ENCODE results near the gene DSP.

DNA sequence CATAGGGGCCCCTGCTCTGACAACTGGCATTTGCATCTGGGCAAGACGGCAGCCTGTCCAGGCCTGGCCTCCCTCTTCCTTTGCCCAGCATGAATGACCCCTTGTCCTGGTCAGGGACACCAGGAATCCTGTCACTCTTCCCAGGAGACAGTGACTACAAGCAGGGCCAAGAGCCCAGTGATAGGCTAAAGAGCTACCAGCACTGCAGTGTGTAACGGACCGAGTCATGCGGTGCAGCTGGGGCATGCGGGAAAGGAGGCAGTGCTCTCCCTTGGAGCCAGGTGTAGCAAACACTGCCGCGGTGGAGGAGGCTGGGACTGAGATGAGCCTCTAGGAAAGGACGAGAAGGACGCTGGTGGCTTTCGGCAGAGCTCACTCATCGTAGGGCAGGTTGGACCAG is 38.7 kb upstream of the DSP start:
- TF ChIP-seq CTCF (conservative IDR thresholded peaks at IDR 0.05; ENCODE audit: low read depth in 2 of 2) (no peak), CREB1 (CRISPR knock-in tag; IDR thresholded peaks at IDR 0.05; ENCODE audit: low read depth) (no peak), POLR2AphosphoS5 (IDR thresholded peaks at IDR 0.05; ENCODE audit: low read depth) (no peak), EZH2phosphoT487 (IDR thresholded peaks at IDR 0.05; ENCODE audit: unreplicated experiment) (no peak), JUNB (IDR thresholded peaks at IDR 0.05; ENCODE audit: unreplicated experiment) (no peak), EZH2 (IDR thresholded peaks at IDR 0.05; ENCODE audit: low read depth, unreplicated experiment) (no peak), STAT1 (IDR thresholded peaks at IDR 0.05; ENCODE audit: unreplicated experiment) (no peak), ZNF331 (CRISPR knock-in tag; IDR thresholded peaks at IDR 0.05; ENCODE audit: low read depth) (no peak), ZNF114 (CRISPR knock-in tag; IDR thresholded peaks at IDR 0.05) (no peak), ZNF462 (CRISPR knock-in tag; IDR thresholded peaks at IDR 0.05) (no peak)
- TF ChIP-seq, protein P1, sequence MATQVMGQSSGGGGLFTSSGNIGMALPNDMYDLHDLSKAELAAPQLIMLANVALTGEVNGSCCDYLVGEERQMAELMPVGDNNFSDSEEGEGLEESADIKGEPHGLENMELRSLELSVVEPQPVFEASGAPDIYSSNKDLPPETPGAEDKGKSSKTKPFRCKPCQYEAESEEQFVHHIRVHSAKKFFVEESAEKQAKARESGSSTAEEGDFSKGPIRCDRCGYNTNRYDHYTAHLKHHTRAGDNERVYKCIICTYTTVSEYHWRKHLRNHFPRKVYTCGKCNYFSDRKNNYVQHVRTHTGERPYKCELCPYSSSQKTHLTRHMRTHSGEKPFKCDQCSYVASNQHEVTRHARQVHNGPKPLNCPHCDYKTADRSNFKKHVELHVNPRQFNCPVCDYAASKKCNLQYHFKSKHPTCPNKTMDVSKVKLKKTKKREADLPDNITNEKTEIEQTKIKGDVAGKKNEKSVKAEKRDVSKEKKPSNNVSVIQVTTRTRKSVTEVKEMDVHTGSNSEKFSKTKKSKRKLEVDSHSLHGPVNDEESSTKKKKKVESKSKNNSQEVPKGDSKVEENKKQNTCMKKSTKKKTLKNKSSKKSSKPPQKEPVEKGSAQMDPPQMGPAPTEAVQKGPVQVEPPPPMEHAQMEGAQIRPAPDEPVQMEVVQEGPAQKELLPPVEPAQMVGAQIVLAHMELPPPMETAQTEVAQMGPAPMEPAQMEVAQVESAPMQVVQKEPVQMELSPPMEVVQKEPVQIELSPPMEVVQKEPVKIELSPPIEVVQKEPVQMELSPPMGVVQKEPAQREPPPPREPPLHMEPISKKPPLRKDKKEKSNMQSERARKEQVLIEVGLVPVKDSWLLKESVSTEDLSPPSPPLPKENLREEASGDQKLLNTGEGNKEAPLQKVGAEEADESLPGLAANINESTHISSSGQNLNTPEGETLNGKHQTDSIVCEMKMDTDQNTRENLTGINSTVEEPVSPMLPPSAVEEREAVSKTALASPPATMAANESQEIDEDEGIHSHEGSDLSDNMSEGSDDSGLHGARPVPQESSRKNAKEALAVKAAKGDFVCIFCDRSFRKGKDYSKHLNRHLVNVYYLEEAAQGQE (IDR thresholded peaks at IDR 0.05; ENCODE audit: unreplicated experiment): no peak
- TF ChIP-seq, protein P2, sequence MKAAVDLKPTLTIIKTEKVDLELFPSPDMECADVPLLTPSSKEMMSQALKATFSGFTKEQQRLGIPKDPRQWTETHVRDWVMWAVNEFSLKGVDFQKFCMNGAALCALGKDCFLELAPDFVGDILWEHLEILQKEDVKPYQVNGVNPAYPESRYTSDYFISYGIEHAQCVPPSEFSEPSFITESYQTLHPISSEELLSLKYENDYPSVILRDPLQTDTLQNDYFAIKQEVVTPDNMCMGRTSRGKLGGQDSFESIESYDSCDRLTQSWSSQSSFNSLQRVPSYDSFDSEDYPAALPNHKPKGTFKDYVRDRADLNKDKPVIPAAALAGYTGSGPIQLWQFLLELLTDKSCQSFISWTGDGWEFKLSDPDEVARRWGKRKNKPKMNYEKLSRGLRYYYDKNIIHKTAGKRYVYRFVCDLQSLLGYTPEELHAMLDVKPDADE (IDR thresholded peaks at IDR 0.05): no peak

Data from GM23338 (cell line).